HG02623 (cell line): ENCODE measurements around the gene OOEP.

Experiments
- ATAC-seq: cut with Tn5 transposase; IDR thresholded peaks from one replicate; pipeline ENCODE4 v1.9.1; 2021; ENCODE audit warnings: moderate library complexity; ENCODE audit not compliant: unreplicated experiment

OOEP gene

GRCh38 chr6:73367761-73368355 lies 1.8 kb downstream of the OOEP start:
- ATAC-seq: no peak

GRCh38 chr6:73364549-73364948 lies 5.1 kb downstream of the OOEP start:
- no peak for ATAC-seq

GRCh38 chr6:73364121-73364520 lies 5.6 kb downstream of the OOEP start:
- no peak for ATAC-seq

- ATAC-seq: no peak
Measured at GRCh38 chr6:73363537-73363875, 6.2 kb downstream of the OOEP start.

GRCh38 chr6:73362869-73363536 lies 6.7 kb downstream of the OOEP start:
- no peak for ATAC-seq

- no peak for ATAC-seq
Measured at GRCh38 chr6:73362358-73362757, 7.3 kb downstream of the OOEP start, which contains the start of gene KHDC3L. TSS of gene KHDC3L (plus strand) at chr6:73362658. CDS start at chr6:73362730, 72 bp downstream.

- no peak for ATAC-seq
Measured at GRCh38 chr6:73353636-73354593, 15.8 kb downstream of the OOEP start, which contains the start of gene DPPA5. TSS of gene DPPA5 (minus strand) at chr6:73354276. CDS start at chr6:73354225, 51 bp downstream.

- no peak for ATAC-seq
Measured at GRCh38 chr6:73349311-73349710, 20.4 kb downstream of the OOEP start.

GRCh38 chr6:73348550-73349204 lies 21.0 kb downstream of the OOEP start:
- no peak for ATAC-seq

GRCh38 chr6:73343164-73343563 lies 26.5 kb downstream of the OOEP start:
- ATAC-seq: no peak

GRCh38 chr6:73342174-73342573 lies 27.5 kb downstream of the OOEP start:
- ATAC-seq: no peak

- ATAC-seq: no peak
Measured at GRCh38 chr6:73341335-73341734, 28.4 kb downstream of the OOEP start.

- no peak for ATAC-seq
Measured at GRCh38 chr6:73340048-73340447, 29.6 kb downstream of the OOEP start.

- no peak for ATAC-seq
Measured at GRCh38 chr6:73339340-73339739, 30.4 kb downstream of the OOEP start.

GRCh38 chr6:73329201-73329600 lies 40.5 kb downstream of the OOEP start:
- ATAC-seq: peak; percentile 81

- no peak for ATAC-seq
Measured at GRCh38 chr6:73328790-73329189, 40.9 kb downstream of the OOEP start.

- no peak for ATAC-seq
Measured at GRCh38 chr6:73325656-73326055, 44.0 kb downstream of the OOEP start.

- no peak for ATAC-seq
Measured at GRCh38 chr6:73323323-73323722, 46.4 kb downstream of the OOEP start.
